Stimulated activated CD4-positive, alpha-beta T cell treated with anti-CD3 and anti-CD28 coated beads, Interleukin-1b, Interleukin-23, amount 100 ng/mL, for 48 hours (primary cell): ENCODE measurements around the gene PCED1A.
"Not testable (repeated sequence)": the region's sequence is repeated elsewhere in the genome, so short reads cannot be mapped to it uniquely, and the experiment has no call there.

ENCODE experiments used
- DNase-seq: peaks from one replicate; pipeline ENCODE4 v3.0.0-alpha.2; 2020

Gene PCED1A

DNA sequence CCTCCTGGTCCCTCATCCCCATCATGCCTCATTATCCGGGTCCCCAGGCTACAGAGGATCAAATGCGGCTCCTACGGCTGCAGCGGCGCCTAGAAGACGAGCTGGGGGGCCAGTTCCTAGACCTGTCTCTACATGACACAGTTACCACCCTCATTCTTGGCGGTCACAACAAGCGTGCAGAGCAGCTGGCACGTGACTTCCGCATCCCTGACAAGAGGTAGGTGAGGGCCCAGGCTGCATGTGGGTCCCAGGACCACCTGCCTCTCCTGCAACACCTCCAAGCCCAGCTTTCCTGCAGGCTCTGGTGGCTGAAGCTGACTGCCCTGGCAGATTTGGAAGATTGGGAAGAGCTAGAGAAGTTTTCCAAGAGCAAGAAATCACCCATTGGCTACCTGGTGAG lies 24.6 kb upstream of the PCED1A start:
- no peak for DNase-seq

DNA sequence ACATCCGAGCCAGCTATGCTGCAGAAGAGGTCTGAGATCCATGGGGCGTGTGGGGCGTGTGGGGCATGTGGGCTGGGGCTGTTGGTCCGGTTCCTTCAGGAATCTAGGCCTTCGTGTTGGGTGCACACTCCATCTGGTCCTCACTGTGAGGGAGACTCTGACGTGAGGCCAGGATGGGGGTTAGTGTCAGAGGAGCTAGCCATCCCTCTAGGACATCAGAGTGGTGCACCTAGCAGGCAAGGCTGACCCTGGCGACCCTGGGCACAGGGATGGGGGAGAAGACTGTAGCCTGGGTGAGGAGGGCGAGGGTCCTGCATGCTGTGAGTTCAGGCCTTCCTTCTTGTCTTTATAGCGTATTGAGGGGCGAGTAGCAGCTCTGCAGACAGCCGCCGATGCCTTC lies 24.2 kb upstream of the PCED1A start:
- no peak for DNase-seq

DNA sequence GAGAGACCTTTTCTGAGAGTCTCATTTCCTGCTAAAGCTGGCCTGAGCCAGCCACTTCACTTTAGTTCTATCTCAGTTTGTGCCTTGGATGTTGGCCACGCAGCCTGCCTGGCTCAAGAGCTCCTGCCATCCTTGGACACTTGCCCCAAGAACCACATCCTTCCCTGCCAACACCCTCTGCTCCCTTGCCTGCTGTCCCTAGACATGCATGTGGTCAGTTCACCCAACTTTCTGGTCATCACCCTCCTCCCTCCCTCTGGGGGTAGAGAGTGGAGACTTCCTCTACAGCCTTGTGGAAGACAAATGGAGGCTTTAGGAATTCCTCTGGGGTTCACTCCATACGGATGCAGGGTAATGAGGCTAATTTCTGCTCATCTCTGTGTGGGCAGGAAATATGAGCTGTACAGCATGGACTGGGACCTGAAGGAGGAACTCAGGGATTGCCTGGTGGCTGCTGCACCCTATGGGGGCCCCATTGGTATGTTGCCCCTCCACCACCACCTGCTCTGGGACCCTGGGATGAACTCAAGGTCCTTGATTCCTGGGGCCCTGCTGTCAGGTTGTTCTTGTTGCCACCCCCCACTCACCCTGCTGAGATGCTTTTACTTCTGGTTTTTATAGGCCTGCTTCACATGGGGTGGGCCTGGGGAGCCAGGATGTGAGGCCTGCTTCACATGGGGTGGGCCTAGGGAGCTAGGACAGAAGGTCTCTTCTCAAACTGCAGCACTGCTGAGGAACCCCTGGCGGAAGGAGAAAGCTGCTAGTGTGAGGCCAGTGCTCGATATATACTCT lies 19.1 kb upstream of the PCED1A start:
- DNase-seq, result no peak

DNA sequence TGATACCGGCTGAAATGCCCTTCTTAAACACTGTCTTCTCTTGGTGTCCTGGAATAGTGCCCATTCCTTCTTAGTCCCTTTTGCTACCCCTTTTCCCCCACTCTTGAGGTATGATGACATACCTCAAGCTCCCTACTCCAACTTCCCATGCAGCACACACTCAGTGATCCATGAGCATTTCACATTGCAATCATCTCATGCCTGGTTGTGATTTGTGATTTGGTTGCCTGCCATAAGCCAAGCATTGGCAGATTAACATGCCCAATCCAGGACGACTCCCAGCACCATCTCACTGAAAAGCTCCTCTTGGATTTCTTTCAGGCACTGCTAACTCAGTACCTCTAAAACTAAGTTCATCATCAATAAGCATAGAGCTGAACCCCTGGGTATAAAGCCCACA lies 18.1 kb upstream of the PCED1A start:
- no peak for DNase-seq

DNA sequence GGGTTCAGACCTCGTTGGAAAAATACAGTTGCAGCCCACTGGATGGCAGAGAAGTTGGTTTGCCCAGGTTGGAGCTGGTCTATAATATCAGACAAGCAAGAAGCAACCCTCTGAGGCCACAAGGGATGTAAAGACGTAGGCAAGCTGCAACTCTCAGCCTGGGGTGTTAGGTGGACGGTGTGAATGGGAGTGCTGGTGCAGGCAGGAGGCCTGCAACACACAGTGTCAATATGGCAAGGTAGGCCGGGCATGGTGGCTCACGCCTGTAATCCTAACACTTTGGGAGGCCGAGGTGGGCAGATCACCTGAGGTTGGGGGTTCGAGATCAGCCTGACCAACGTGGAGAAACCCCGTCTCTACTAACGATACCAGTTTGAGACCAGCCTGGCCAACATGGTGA lies 10.6 kb upstream of the PCED1A start:
- no peak for DNase-seq

DNA sequence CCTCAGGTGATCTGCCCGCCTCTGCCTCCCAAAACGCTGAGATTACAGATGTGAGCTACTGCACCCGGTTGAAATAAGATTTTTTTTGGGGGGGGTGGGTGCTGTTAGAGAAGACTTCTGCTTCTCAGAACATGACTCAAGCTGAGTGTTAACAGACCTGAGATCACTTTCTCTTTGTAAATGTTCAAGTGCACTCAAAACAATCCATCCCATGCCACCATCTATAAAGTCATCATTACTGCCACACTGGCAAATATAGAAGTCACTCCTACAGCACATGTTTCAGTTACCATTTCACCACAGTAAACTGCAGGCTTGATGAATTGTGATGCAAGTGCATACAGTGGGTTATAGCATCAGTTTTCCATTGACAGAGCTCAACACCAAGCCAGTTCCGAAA lies 9.1 kb upstream of the PCED1A start:
- peak; percentile 26 for DNase-seq

DNA sequence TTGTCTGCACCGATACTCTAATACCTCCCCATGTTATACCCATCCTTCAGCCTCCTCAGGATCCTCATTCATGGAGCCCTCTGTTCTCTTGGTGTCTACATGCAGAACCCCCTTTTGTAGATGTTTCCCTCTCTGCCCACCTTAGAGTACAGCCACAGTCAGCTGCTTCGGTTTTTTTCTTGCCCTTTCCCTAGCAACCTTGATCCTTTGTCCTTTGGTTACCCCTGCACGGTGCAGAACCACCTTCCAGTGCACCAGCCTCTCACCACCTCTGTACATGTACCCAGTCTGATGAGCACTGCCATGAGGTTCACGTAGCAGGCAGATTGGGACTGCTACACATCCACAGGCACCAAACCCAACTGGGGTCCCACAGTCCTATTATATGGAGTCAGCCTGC lies 7.3 kb upstream of the PCED1A start:
- no peak for DNase-seq

DNA sequence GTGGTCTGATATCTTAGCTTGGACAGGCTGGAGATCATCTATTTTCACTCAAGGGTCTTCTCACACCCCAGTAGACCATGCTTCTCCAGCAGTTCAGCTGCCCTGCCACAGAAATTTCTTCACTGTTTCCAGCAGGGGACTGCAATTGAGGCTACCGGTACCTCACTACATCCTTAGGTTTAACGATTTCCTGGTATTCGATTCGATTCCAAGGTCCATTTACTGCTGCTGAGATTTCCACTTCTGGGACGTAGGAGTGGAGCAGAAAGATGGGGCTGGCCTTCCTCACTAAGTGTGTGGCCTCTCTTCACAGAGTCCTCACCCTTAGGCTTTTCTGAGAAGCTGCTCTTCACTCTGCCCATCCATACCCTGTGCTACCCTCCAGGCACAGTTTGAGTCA lies 6.2 kb upstream of the PCED1A start:
- DNase-seq, result no peak

DNA sequence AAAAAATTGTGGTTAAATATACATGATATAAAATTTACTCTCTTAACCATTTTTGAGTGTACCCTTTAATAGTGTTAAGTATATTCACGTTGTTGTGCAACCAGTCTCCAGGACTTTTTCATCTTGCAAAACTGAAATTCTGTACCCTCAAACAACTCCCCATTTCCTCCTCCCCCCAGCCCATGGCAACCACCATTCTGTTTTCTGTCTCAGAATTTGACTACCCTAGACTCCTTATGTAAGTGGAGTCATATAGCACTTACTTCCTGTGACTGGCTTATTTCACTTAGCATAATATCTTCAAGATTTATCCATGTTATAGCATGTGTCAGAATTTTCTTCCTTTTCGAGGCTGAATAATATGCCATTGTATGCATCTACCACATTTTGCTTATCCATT lies 5.2 kb upstream of the PCED1A start:
- no peak for DNase-seq

DNA sequence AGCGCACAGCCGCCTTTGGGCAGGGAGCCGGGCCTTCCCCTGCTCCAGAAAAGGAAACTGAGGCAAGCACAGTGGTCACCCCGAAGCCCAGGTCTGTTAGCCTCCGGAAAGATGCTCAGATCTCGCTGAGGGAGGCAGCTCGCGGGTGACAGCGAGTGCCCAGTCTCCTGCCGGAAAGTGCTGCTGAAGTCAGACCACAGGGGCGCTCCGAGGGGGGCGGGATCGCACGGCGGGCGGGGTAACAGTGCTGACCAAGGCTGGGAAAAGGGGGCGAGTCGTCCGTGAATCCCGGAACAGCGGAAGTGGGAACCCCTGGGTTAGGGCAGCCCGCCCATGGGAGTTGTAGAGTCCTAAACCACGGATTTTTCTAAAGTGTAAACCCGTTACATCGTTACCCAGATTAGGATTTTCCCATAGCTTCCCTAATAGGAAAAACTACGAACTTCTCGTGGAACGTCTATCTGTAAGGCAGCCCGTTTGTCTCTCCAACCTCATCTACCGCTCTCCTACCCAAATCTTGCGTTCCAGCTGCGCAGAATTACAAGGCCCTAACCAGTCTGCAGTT lies 594 bp upstream of the PCED1A start:
- DNase-seq, result peak; percentile 29

DNA sequence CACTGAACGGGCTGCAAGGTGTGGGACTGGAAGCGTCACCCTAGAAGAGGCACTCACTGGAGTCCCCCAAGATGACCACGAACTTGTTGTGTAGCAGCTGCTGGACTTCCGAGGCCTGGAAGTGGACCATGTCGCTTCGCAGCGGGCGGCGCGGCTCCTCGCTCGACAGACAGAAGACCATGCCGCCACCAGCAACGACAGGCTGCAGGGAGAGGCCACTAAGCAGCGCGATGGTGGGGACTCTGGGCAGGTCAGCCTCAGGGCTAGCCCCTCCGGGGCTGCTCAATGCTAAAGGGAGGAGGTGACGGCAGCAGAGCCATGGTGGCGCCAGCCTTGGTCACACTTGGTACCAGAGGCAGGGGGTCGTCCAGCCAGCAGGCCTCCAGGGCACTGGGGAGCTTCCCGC lies 720 bp downstream of the PCED1A start:
- no peak for DNase-seq

DNA sequence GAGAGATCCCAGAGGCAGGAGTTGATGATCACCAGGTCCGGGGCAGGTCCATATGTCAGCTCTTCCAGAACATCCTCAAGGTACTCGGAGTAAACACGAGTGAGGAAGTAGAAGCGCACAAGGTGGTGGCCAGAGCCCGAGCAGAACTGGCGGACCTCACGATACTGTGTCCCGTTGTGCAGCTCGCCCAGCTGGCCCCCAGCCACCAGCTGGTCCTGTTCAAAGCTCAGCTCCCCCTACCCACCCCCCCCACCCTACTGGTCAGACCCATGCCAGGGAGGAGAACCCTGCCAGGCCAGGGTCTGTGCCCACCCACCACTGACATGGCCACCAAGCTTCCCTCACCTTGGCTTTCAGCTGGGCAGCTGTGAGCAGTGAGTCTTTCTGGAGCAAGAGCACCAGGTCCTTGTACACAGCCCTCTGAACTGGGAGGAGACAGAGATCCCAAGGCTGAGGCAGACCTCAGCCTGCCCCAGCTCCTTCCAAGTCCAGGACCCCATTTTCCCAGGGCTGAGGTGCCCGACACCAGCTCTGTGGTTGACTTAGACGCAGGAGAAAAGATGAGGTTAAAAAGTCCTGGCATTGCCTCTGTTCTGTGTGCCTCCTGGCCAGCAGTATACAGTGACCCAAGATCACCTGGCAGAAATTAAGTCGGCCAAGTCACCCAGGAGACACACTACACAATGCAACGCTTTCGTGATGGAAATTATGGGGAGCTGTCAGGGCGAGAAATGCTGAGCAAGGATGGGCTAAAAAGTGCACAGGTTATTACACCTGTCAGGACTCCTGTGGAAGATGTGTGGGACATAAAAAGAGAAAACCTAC lies 1.4 kb downstream of the PCED1A start:
- DNase-seq, result no peak

DNA sequence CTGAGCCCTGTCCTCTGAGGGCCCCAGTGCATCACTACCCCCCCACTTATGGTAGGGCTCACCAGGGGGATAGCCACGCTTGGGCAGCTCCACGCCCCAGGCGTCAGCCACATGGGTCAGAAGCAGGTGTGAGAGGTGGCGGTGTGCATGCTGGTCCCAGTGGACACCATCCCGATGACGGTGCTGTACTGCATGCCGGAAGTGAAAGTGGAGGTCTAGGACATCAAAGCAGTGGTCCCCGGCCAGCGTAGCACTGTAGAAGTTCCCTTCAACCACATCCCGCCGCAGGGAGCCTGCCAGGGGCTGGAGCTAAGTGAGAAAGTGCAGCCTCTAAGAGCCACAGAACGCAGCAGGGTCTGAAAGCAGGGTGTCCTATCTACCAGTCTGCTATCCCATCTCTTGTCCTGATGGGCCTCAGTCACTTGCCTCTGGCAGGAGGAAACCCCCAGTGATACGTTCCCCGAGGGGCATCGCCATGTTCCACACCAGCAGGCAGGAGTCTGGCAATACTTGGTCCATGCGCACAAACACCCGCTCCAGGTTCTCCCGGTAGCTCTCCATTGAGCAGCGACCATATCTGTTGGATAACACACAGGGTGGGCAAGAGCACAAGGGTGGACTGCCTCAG lies 2.2 kb downstream of the PCED1A start:
- DNase-seq, result no peak

DNA sequence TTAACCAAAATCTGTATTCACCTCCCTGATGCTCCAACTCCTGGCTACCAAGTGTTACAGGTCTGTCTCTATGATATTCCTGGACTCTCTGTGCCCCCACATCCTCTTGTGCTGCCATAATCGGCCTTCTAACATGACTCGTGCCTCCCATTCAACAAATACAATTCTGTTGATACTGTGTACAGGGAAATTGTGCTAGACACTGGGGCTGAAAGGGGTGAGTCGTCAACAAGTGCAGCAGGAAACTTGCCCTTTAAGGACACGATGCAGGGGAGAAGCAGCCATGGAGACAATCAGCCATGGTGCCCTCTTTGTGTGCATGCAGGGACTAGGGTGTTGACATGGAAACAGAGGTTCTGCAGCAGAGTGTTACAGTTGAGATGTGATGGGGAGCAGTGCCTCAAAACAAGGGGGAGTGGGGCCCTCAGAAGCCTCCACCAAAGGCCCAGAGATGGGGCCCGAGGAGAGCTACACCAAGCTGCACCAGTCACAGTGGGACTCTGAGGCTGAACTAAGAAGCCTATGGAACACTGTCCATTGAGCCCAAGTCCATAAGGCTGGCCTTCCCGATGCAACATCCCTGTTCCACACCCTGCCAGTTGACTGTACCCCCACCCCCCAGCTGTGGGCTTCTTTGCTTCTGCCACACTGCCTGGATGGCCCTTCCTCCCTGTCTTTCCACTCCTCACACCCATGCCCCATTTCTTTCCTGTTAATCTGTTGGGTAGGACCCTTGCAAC lies 3.1 kb downstream of the PCED1A start:
- no peak for DNase-seq

DNA sequence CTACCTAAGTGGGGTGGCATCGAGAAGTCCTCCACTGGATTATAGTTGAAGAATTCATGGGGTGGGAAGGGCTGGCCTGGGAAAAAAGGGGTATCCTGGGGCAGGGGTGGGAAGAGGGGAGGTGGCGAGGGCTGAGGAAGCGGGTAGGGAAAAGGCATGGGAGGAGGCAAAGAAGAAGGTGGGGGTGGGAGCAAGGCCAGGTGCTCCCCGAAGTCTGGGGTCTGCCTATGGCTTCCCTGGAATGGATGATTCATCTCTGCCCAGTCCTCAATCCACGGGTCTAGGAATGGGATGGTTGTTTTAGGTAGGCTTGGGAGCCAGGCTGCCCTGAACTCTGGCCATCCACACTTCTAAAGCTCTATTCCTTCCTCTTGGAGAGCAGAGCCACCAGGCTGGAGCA lies 4.4 kb downstream of the PCED1A start:
- no peak for DNase-seq

DNA sequence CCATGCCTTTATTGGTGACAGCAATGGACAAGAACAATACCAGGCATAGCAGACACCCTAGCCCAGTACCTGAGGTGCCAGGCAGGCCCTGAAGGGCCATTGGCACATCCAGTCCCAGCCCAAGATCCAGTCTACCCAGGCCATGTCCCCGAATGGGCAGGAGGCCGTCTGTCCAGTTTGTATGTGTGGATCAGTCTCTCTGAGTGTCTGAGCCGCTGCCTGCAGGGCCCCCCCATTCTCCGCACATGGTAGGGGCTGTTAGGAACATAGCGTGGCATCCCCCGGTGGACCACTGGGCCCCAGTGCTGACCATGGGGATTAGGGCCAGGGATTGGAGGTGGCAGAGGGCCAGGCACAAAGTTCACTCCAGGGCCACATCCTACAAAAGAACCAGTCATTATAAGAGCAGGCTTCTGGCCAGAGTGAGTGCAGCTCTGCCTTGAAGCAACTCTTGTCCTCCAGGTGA lies 5.1 kb downstream of the PCED1A start:
- no peak for DNase-seq

DNA sequence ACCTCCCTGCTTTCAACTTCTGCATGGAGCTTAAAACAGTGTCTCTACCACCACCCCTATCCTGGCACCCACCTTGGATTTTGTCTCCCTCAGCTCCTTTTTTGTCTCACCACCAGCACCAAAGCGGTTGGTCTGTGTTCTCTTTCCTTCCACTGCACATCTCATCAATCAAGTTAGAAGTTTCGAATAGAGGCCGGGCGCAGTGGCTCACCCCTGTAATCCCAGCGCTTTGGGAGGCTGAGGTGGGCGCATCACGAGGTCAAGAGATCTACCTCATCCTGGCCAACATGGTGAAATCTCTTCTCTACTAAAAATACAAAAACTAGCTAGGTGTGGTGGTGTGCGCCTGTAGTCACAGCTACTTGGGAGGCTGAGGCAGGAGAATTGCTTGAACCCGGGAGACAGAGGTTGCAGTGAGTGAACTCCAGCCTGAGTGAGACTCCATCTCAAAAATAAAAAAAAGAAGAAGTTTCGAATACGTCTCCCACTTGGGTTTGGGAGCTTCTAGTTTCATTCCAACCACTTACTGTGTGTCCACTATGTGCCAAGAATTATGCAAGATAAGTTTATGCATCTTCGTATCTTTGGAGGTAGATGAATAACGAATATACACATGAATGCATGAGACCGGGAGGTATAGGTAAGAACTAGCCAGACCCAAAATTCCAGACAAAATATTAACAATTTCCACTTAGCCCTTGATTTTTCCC lies 5.9 kb downstream of the PCED1A start:
- DNase-seq, result no peak

DNA sequence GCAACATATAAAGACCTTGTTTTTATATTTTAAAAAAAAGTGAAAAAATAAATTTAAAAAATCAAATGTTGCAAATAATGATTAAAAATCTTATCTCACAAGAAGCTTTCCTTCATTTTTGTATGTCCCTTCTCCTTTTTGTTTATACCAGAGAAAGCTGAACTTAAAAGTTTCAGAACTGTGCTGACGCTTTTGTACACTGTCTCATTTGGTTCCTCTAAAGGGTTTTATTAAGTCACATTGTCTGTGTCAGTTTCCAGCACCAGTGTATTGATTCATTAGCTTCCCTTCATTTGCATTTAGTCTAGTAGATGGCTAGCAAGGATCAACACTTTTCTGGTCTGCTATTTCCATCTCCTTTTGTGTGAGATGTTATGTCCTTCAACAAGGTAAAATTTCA lies 6.7 kb downstream of the PCED1A start:
- no peak for DNase-seq

DNA sequence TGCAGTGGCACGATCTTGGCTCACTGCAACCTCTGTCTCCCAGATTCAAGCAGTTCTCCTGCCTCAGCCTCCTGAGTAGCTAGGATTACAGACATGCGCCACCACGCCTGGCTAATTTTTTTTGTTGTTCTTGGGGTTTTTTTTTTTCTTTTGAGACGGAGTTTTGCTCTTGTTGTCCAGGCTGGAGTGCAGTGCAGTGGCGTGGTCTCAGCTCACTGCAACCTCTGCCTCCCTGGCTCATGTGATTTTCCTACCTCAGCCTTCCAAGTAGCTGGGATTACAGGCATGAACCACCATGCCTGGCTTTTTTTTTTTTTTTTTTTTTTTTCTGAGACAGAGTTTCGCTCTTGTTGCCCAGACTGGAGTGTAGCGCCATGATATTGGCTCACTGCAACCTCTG lies 9.2 kb downstream of the PCED1A start:
- DNase-seq, result not testable (repeated sequence)

DNA sequence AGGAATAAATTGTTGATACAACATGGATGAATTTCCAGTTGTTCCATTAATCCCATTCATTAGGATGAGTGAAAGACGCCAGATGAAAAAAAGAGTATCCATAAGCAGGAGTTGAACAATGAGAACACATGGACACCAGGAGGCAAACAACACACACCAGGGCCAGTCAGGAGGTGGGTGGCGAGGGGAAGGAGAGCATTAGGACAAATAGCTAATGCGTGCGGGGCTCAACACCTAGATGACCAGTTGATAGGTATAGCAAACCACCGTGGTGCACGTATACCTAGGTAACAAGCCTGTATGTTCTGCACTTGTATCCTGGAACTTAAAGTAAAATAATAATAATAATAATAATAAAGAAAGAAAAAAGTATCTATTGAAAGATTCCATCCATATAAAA lies 11.1 kb downstream of the PCED1A start:
- DNase-seq, result no peak

DNA sequence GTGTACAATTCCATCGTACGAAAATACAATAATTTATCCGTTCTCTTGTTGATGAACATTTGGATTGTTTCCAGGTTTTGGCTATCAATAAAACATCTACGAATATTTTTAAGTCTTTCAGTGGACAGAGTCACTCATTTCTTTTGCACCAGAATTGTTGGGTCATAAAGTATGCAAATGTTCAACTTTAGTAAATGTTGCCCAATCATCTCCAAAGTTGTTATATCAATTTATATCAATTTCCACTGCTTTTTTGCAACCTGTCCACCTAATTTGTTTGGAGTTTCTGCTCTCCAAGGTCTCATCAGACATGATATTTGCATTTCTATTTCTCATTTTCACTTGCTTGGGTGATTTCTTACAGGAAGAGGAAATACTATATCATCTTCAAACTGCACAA lies 13.8 kb downstream of the PCED1A start:
- no peak for DNase-seq

DNA sequence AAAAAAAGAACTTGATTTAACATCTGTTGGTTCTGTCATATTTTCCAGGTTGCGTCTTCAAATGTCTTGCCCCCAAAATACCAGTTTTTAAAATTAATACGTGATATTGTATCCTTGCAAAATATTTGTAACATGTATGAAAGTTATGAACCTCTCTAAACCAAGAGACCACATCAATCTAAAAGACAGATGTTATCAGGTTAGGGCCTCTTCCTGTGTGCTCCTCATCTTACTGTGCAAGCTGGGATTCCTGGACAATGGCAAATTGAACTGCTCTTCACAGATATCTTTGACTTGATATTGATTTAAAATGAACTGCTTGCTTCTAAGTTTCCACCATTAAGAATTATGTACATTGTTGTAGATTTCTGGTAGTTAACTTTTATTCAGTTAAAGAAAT lies 14.7 kb downstream of the PCED1A start:
- DNase-seq, result no peak
